ENCODE measurements around the gene SEMA4C. TPM values are rescaled to one million over a fixed set of nuclear protein-coding genes. Genes with fewer than 3 reads are reported as not detected.

Gene SEMA4C
- polyA plus RNA-seq, 1 donor (not counting 4 experiments of a cell fraction or from before 2014, with no cell fraction given): 7.5 TPM

DNA sequence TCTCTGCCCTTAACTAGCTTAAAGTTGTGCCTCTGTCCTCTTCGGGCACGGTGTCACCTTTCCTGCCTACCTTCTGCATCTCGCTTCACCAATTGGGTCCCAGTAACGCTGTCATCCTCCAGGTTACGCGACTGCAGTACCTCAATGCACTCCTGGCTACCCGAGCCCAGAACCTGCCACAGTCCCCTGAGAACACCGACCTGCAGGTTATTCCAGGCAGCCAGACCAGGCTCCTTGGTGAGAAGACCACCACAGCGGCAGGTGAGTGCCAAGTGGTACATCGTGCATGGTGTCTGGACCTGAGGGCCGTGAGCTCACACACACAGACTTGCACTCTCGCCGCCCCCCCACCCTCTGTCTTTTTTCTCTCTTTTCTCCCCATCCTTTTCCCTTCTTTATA, 41.0 kb downstream of the SEMA4C start:
- Histone ChIP-seq H3K9me3 (ENCODE audit: control insufficient read depth, low read depth, low read length) (no peaks in the 10 kb centered on the region), H3K4me1 (ENCODE audit: control insufficient read depth, extremely low read depth, insufficient read depth, low read length) (no peaks in the 10 kb centered on the region), H3K9me1 (ENCODE audit: control insufficient read depth, extremely low read depth, insufficient read depth, low read length) (no peaks in the 10 kb centered on the region), H2AFZ (ENCODE audit: control insufficient read depth, low read length) (no peak overlapping the region), H3K27ac (ENCODE audit: control insufficient read depth, insufficient read depth, low read length) (no peak overlapping the region), H3K4me3 (ENCODE audit: control insufficient read depth in 2 of 3, extremely low read depth in 1 of 3, insufficient read depth in 2 of 3, low read depth in 1 of 3, low read length in 3 of 3) (no peak overlapping the region), H3K4me2 (ENCODE audit: control insufficient read depth, extremely low read depth, insufficient read depth, low read depth, low read length) (no peak overlapping the region), H3K36me3 (ENCODE audit: control insufficient read depth in 2 of 2, extremely low read depth in 1 of 2, insufficient read depth in 2 of 2, low read length in 2 of 2) (peaks cover 6 to 20% of the 10 kb centered on the region in 2 experiments), H3K79me2 (ENCODE audit: control insufficient read depth, insufficient read depth, low read length) (no peaks in the 10 kb centered on the region), H3K9ac (ENCODE audit: control insufficient read depth, extremely low read depth, insufficient read depth, low read length) (no peak overlapping the region), H3K27me3 (ENCODE audit: control insufficient read depth, extremely low read depth, insufficient read depth, low read length) (no peaks in the 10 kb centered on the region), H4K20me1 (ENCODE audit: control insufficient read depth, extremely low read depth, insufficient read depth, low read length) (no peaks in the 10 kb centered on the region)
- DNase-seq (ENCODE audit: low read depth, low spot score): no peak
- no peak for TF ChIP-seq EZH2 (IDR thresholded peaks at IDR 0.05; ENCODE audit: low read length)
- TF ChIP-seq, protein P1, sequence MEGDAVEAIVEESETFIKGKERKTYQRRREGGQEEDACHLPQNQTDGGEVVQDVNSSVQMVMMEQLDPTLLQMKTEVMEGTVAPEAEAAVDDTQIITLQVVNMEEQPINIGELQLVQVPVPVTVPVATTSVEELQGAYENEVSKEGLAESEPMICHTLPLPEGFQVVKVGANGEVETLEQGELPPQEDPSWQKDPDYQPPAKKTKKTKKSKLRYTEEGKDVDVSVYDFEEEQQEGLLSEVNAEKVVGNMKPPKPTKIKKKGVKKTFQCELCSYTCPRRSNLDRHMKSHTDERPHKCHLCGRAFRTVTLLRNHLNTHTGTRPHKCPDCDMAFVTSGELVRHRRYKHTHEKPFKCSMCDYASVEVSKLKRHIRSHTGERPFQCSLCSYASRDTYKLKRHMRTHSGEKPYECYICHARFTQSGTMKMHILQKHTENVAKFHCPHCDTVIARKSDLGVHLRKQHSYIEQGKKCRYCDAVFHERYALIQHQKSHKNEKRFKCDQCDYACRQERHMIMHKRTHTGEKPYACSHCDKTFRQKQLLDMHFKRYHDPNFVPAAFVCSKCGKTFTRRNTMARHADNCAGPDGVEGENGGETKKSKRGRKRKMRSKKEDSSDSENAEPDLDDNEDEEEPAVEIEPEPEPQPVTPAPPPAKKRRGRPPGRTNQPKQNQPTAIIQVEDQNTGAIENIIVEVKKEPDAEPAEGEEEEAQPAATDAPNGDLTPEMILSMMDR (optimal IDR thresholded peaks at IDR 0.05 in 1 of 3, IDR thresholded peaks at IDR 0.05 in 1 of 3, conservative IDR thresholded peaks at IDR 0.05 in 1 of 3; ENCODE audit: extremely low read depth in 1 of 3, insufficient read depth in 2 of 3, low read length in 3 of 3): no peak
- FAIRE-seq: no peak
- dilution Hi-C loops (cut with MboI; ENCODE audit: extremely low pct_ligation_motif_present, low sequenced_read_pairs): no loop called here

DNA sequence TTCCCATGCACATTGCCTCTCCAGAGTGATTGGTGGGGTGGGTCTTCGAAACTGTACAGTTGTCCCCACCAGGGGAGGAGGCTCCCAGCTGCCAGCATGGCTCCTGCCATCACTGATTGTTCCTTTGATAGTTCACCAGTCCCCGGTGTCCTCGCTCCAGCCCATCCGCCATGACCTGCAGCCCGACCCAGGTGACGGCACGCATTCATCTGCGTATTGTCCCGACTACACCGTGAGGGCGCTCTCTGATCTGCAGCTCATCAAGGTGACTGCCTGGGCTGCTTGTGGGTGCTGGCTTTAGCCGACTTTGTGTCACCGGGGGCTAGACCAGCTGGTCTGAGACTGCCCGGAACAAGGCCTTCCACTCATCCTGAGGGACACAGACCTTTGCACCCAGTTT, 41.4 kb downstream of the SEMA4C start:
- peaks cover 6 to 20% of the 10 kb centered on the region in 2 experiments for H3K36me3 ChIP-seq (ENCODE audit: control insufficient read depth in 2 of 2, extremely low read depth in 1 of 2, insufficient read depth in 2 of 2, low read length in 2 of 2)
- H3K9ac ChIP-seq (ENCODE audit: control insufficient read depth, extremely low read depth, insufficient read depth, low read length): no peak overlapping the region
- no peak overlapping the region for H3K4me3 ChIP-seq (ENCODE audit: control insufficient read depth in 2 of 3, extremely low read depth in 1 of 3, insufficient read depth in 2 of 3, low read depth in 1 of 3, low read length in 3 of 3)
- TF ChIP-seq EZH2 (IDR thresholded peaks at IDR 0.05; ENCODE audit: low read length): no peak
- TF ChIP-seq, protein P1 (optimal IDR thresholded peaks at IDR 0.05 in 1 of 3, IDR thresholded peaks at IDR 0.05 in 1 of 3, conservative IDR thresholded peaks at IDR 0.05 in 1 of 3; ENCODE audit: extremely low read depth in 1 of 3, insufficient read depth in 2 of 3, low read length in 3 of 3): no peak
- no peaks in the 10 kb centered on the region for H3K9me3 ChIP-seq (ENCODE audit: control insufficient read depth, low read depth, low read length)
- H3K9me1 ChIP-seq (ENCODE audit: control insufficient read depth, extremely low read depth, insufficient read depth, low read length): no peaks in the 10 kb centered on the region
- FAIRE-seq (no peak), DNase-seq (ENCODE audit: low read depth, low spot score) (no peak)
- no peaks in the 10 kb centered on the region for H3K27me3 ChIP-seq (ENCODE audit: control insufficient read depth, extremely low read depth, insufficient read depth, low read length)
- H3K27ac ChIP-seq (ENCODE audit: control insufficient read depth, insufficient read depth, low read length): no peak overlapping the region
- H3K79me2 ChIP-seq (ENCODE audit: control insufficient read depth, insufficient read depth, low read length): no peaks in the 10 kb centered on the region
- H2AFZ ChIP-seq (ENCODE audit: control insufficient read depth, low read length): no peak overlapping the region
- no peaks in the 10 kb centered on the region for H4K20me1 ChIP-seq (ENCODE audit: control insufficient read depth, extremely low read depth, insufficient read depth, low read length)
- no peaks in the 10 kb centered on the region for H3K4me1 ChIP-seq (ENCODE audit: control insufficient read depth, extremely low read depth, insufficient read depth, low read length)
- dilution Hi-C loops (cut with MboI; ENCODE audit: extremely low pct_ligation_motif_present, low sequenced_read_pairs): no loop called here
- H3K4me2 ChIP-seq (ENCODE audit: control insufficient read depth, extremely low read depth, insufficient read depth, low read depth, low read length): no peak overlapping the region
